HL-60/S4 treated with retinoic acid at 250 ng/mL for 4 days and 3 days (cell line): ENCODE data around the gene FUZ.
"Not testable (repeated sequence)": the region's sequence is repeated elsewhere in the genome, so short reads cannot be mapped to it uniquely, and the experiment has no call there.

Source experiments
- in situ Hi-C: fragments of 300-500 bp; cut with MboI; formaldehyde crosslinking; loops from 2 replicates; pipeline ENCODE4 v1.7.0; 2022; ENCODE audit warnings: low sequenced_read_pairs

Gene FUZ

GRCh38 chr19:49833599-49833998 lies 20.5 kb upstream of the FUZ start:
- in situ Hi-C loops, result no loop called here

- in situ Hi-C loops, result no loop called here
Observed at GRCh38 chr19:49832556-49832955, 19.5 kb upstream of the FUZ start.

GRCh38 chr19:49831592-49831991 lies 18.5 kb upstream of the FUZ start:
- in situ Hi-C loops, result no loop called here

GRCh38 chr19:49830766-49831165 lies 17.7 kb upstream of the FUZ start:
- in situ Hi-C loops, result no loop called here

GRCh38 chr19:49829721-49830120 lies 16.6 kb upstream of the FUZ start:
- in situ Hi-C loops, result no loop called here

GRCh38 chr19:49829200-49829599 lies 16.1 kb upstream of the FUZ start:
- in situ Hi-C loops, result no loop called here

- in situ Hi-C loops, result no loop called here
Observed at GRCh38 chr19:49827034-49827433, 13.9 kb upstream of the FUZ start.

GRCh38 chr19:49824662-49825061 lies 11.6 kb upstream of the FUZ start:
- in situ Hi-C loops, result no loop called here

- in situ Hi-C loops, result no loop called here
Observed at GRCh38 chr19:49823472-49823871, 10.4 kb upstream of the FUZ start.

- in situ Hi-C loops, result no loop called here
Observed at GRCh38 chr19:49820125-49820524, 7.0 kb upstream of the FUZ start.

GRCh38 chr19:49819452-49820115 lies 6.5 kb upstream of the FUZ start:
- in situ Hi-C loops, result not testable (repeated sequence)

GRCh38 chr19:49818649-49819370 lies 5.7 kb upstream of the FUZ start:
- in situ Hi-C loops, result no loop called here

GRCh38 chr19:49817964-49818648 lies 5.0 kb upstream of the FUZ start, which contains the start of gene MED25:
Gene MED25 (plus strand): TSS chr19:49818289. CDS start chr19:49818342, 53 bp downstream.
- in situ Hi-C loops, result no loop called here

- in situ Hi-C loops, result no loop called here
Observed at GRCh38 chr19:49816590-49816989, 3.5 kb upstream of the FUZ start.

GRCh38 chr19:49814010-49814409 lies 918 bp upstream of the FUZ start:
- in situ Hi-C loops, result no loop called here

- in situ Hi-C loops, result no loop called here
Observed at GRCh38 chr19:49812452-49812996, 568 bp downstream of the FUZ start.

- in situ Hi-C loops, result no loop called here
Observed at GRCh38 chr19:49811328-49811727, 1.8 kb downstream of the FUZ start.

GRCh38 chr19:49809941-49810389 lies 3.1 kb downstream of the FUZ start:
- in situ Hi-C loops, result no loop called here

GRCh38 chr19:49809160-49809940 lies 3.7 kb downstream of the FUZ start:
- in situ Hi-C loops, result no loop called here

GRCh38 chr19:49808711-49809159 lies 4.4 kb downstream of the FUZ start:
- in situ Hi-C loops, result no loop called here
